HG03066 (cell line): ENCODE measurements around the gene ACACA.

Experiments
- ATAC-seq: cut with Tn5 transposase; IDR thresholded peaks from one replicate; pipeline ENCODE4 v1.9.1; 2021; ENCODE audit warnings: low read depth; ENCODE audit not compliant: unreplicated experiment

Gene ACACA

DNA sequence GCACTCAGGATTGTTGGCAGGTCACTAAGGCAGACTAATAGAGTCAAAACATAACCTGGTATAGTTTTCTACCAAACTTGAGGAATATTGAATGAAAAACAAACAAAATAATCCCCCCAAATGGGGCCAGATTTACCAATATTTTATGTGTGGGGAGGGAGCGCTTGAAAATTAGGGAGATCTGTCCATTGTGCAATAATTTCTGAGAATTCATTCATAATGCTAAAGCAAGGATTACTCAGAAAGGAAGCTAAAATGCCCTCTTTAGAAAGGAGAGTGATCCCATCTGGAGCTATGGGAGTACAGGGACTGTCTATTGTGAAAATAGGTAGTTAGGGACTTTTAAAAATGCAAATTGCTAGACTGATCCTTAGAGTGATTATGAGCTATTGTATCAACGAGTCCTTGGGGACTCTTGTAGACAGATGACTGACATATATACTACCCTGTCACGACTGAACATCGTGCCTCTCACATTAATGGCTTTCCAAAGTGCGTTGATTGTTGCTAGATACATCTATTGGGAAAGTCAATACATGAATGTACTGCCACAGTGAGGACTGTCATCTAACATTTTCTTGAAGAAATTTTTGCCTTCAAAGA, 264.2 kb downstream of the ACACA start:
- no peak for ATAC-seq

DNA sequence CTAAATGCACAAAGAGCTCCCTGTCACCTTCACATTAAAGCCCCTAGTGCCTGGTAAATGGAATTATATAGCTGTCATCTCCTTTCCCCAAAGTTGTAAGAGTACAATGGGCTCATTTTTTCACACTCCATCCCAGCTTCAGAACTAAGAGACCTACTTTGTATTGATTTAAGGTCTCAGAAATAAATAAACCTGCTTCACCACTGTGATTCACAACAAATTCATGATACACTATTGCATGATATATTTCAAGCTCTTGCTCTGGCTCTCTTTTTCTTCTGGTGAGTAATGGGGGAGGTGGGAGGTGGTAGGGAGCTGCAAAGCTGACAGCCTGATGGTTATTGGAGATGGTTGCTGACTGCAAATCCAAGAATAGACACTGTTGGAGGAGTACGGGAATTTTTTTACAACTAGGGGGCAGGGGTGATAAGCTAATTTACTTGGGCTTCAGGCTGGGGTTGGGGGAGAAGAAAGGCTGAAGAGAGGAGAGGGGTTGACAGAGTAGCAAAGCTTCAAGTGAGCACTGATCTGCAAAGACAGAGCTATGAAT, 268.0 kb downstream of the ACACA start:
- no peak for ATAC-seq

DNA sequence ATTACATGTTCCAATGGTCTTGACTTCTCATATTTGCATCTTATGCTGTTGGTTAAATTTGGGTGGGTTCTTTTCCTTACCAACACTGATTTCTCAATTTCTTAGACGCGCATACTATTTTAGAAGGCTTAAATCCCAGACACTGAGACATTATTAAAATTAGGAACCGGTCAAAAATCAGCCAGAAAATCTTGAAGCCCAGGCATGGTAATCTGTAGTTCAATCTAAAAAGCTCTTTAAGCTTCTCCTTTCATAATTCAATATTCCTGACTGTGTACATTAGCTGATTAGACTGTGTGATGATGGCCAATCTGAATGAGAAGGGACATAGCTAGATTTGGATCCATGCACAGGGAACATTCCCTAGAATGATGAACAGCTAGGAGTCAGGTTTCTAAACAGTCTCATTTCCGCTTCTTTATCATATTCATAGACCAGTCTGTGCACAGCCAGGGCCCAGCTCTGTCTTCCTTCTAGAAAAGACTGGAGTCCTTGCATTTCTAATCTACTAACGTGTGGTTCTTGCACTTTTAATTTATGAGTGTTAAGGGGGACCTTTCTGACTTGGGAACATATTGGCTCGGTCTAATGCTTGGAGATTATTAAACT, 268.6 kb downstream of the ACACA start:
- no peak for ATAC-seq

DNA sequence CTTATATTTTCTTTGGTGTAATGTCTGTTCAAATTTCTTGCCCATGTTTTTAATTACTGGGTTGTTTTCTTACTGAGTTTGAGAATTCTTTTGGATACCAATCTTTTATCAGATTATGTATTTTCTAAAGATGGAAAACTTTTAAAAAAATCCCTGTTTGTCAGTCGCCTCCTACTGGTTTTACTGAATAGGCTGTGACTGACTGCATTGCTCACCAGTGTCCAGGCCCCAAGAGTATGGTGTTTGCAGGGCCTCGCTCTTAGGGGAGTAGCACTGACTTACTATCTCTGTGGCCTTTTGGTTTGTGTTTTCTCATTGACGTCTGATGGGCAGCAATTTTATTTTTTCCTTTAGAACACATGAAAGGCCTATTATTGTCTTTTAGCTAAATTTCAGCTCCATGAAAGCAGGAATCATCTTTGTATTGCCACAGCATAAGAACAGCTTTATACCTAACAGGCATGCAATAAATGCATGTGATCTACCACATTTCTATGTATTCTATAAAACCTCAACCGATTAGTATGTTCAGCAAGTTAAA, 269.5 kb downstream of the ACACA start:
- ATAC-seq = no peak

DNA sequence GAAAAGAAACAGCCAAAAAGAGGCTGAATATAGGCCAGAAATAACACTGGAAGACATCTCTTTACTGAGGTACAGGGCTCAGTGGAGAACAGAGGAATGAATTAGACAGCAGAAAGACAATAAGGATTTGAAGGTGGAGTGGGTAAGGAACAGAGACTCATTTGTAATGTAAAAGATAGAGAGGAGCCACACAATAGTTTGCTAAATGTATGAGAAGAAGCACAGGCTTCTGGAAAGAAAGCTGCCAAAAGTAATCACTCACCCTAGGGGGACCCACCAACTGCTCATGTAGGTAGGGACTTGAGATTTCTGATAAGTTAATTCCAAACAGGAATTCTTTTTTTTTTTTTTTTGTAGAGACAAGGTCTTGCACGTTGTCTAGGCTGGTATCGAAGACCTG, 271.1 kb downstream of the ACACA start:
- no peak for ATAC-seq

DNA sequence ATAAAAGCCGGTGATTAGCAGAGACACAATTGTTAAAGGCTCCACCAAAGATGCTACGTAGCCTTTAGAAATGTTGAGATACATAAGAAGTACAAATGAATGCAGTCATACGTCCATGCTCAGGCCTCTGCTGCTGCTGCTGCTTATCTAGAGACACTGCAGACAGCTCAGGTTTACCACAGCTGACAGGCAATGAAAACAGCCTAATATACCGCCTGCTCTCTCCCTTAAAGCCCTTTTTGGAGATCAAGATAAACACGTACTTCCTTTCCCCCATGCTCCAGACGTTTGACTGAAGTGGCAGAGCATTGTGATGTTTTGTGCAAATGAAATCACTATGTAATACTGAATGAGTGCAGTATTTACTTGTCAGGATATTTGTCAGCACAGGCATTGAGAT, 272.6 kb downstream of the ACACA start:
- ATAC-seq = no peak

GRCh38 chr17:37133136-37133535, 273.5 kb downstream of the ACACA start:
- no peak for ATAC-seq

GRCh38 chr17:37131669-37132611, 274.7 kb downstream of the ACACA start:
- no peak for ATAC-seq

- ATAC-seq = no peak
Measured at GRCh38 chr17:37130984-37131446, 275.6 kb downstream of the ACACA start.

DNA sequence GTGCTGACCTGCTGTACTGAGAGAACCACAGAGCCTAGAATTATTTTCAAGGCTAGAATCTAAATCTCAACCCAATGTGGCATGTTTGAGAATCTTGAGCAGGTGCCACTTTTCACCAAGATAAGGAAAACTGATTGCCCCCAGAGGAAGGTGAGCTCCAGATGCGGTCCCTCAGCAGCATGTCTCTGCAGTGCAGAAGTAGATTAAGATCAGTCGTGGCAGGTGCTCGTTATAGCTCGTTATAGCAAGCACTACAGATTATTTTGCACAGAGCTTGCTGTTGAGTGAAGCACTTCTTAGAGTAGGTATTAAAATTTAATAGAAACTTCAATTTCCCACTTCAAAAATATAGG, 281.8 kb downstream of the ACACA start:
- ATAC-seq = no peak

DNA sequence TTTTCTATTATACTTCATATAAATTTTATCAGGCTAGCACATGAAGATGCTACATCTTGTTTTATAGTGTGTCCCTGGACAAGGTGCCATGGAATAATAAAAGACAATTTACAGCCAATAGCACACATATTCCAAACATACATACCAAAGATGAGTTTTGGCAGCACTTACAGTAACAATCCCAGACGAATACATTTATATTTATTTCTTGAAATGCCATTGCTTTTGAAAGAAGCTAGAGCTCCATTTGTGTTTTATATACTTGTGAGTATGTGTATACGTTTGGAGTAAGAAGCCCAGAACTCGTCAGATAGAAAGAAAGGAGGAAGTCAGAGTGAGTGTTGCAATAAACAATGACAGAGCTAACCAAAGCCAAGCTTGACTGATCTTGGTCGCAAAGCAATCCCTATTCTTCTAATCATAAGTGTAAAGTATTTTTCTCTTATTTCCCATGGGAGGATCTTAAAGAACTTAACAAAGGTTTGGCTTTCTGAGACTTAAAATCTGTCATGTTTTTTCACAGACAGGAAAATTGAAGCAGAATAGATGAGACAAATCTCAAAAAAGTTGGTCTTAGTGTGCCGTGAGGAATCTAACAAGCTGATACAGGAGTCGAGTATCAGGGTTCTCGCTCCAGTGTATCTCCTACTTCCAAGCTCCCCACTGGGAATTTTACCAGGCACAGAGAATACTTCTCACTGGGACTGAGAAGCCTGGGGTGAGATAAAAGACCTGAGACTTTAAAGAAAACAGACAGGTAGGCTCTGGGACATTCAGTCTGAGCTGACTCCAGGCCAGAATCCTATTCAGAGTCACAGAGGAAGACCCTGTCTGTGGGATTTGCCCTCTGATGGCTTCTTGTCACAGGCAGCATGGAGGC, 282.5 kb downstream of the ACACA start:
- ATAC-seq = no peak

GRCh38 chr17:37123386-37123785, 283.2 kb downstream of the ACACA start:
- ATAC-seq = no peak

DNA sequence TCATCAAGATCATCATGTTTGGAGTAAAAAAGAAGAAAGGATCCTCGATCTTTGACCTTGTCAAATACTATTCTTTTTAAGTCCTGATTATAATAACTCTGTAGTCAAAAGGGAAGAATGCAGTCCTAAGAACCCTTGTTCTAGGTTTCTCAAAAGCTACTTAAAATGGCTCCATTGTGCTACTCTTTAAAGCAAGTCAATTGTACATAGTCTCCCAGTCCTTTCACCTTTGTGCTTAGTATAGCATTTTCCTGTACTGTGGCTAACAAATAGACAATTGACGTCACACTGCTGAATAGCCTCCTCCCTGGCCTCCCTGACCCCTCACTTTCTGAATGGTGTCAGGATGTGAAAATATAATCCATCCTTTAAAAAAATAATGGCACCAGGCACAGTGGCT, 285.0 kb downstream of the ACACA start:
- no peak for ATAC-seq

- ATAC-seq = no peak
Measured at GRCh38 chr17:37118366-37119137, 288.1 kb downstream of the ACACA start.

GRCh38 chr17:37117373-37118142, 289.1 kb downstream of the ACACA start:
- ATAC-seq = no peak

DNA sequence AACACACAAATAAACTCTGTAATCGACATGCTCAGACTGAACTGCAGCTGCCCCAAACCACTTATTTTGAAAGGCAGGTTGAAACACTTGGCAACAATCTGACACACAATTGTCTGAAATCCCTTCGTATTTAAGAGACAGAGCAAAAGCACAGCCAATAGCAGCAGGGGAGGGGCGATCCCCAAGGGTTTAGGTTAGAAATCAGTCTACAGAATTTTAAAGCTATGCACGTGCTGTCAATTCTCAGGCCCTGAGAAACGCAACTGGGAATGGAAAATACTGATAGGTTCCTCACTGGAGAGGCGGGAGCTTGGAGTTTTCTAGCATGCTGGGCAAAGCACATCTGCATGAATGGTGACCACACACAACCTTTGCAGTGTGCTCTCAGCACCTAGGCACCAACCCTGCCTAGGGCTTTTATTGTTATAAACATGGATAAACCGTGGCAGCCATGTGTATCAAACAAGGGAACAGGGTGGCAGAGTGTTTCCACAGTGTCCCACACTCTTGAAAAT, 289.9 kb downstream of the ACACA start:
- ATAC-seq = no peak

GRCh38 chr17:37111329-37111728, 295.3 kb downstream of the ACACA start:
- ATAC-seq = no peak

GRCh38 chr17:37110746-37111145, 295.9 kb downstream of the ACACA start:
- ATAC-seq = no peak
